C4-2B (cell line): Measurements from ENCODE around the gene TBCC.

ENCODE experiments used
- ZFX ChIP-seq: fragments of 450-650 bp; IDR thresholded peaks from 2 replicates; pipeline ENCODE4 v1.6.1; 2017
- TF ChIP-seq, protein P1 (sequence below): fragments of 450-650 bp; conservative IDR thresholded peaks from 2 replicates; pipeline ENCODE4 v1.5.1; 2017; ENCODE audit warnings: mild to moderate bottlenecking

DNA sequence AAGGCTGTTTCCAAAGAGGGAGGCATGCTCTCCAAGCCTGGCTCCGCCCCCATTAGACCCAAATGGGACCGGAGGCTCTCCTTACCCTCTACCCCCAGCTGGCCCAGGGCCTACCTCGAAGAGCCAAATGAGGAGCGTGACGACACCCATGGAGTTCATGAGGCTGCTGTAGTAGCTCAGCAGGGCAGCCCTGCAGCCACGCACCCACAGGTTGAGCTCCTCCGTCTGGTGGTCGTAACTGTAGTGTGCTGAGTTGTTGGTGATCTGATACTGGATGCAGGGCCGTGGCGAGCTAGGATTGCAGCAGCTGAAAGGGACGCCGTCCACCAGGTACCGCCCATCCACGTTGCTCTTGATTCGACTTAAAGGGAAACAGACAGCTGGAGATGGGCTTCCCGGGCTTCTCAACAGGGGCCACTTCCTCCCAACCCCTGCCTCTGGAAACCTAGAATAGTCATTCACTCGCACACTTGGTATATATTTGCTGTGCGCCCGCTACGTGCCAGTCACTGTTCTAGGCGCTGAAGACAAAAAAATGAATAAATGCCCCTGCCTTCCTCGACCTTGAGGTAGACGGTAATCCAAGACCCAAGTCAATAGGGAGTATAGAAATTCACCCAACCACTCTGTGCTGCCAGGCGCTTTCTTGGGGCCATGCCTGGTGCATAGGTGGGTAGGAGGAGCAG is 41.5 kb downstream of the TBCC start:
- TF ChIP-seq, protein P1, sequence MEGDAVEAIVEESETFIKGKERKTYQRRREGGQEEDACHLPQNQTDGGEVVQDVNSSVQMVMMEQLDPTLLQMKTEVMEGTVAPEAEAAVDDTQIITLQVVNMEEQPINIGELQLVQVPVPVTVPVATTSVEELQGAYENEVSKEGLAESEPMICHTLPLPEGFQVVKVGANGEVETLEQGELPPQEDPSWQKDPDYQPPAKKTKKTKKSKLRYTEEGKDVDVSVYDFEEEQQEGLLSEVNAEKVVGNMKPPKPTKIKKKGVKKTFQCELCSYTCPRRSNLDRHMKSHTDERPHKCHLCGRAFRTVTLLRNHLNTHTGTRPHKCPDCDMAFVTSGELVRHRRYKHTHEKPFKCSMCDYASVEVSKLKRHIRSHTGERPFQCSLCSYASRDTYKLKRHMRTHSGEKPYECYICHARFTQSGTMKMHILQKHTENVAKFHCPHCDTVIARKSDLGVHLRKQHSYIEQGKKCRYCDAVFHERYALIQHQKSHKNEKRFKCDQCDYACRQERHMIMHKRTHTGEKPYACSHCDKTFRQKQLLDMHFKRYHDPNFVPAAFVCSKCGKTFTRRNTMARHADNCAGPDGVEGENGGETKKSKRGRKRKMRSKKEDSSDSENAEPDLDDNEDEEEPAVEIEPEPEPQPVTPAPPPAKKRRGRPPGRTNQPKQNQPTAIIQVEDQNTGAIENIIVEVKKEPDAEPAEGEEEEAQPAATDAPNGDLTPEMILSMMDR, result no peak
- no peak for TF ChIP-seq ZFX
